Esophagus muscularis mucosa (tissue), 3 donors: ENCODE results near the gene FER.

Source experiments
- POLR2AphosphoS5 ChIP-seq, 2 donors: sonication (generic); formaldehyde crosslinking; IDR thresholded peaks; one replicate each; pipeline ENCODE4 v1.6.1; 2017; ENCODE audit warnings: antibody characterized with exemption in 2 of 2
- TF ChIP-seq, protein P1 (sequence below), 3 experiments: fragments of 200-600 bp in 2 of 3; fragments of 450-650 bp in 1 of 3; sonication (generic) in 2 of 3; IDR thresholded peaks; one replicate each; pipeline ENCODE4 v1.5.1; 2017 to 2019; ENCODE audit warnings: antibody characterized with exemption in 3 of 3, mild to moderate bottlenecking in 2 of 3, moderate library complexity in 1 of 3

DNA sequence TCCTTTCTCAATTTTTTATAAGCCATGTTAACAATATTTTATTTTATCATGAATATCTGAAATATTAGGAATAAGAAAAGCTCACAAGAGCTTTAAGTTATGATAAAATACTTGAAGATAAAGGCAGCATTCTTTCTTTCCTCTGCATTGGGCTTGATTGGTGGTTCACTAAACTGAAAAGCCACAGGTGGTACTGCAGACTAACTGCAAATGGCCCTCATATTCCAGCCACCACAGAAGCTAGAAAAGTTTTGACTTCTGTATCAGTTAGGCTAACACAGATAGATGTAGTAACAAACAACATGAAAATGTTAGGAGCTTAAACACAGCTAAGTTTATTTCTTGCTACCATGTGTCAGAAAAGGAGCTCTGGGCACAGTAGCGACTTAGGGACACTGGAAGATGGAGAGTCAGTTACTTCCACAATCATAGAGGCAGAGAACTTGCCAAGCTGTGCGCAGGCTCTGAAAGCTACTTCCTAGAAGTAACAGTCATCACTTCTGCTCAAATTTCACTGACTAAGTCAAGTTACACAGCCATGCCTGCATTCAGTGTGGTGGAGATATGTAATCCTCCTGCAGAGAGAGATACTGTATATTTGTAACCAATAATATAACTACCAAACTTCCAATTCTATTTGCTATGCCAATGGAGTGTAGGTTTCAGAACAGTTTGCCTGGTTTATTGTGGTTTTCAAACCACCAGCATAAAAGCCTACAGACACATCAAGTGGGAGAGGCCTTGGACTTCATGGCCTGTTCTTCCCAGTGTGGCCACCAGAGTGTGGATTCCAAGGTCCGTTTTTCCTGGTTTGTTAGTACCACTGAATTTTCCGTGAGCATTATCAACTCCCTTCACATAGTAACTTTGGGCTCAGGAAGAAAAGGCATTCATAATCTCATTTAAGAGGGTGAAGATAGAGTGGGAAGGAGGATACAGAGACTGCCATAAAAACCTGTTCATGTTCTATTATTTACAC, 393.8 kb downstream of the FER start:
- TF ChIP-seq, protein P1, sequence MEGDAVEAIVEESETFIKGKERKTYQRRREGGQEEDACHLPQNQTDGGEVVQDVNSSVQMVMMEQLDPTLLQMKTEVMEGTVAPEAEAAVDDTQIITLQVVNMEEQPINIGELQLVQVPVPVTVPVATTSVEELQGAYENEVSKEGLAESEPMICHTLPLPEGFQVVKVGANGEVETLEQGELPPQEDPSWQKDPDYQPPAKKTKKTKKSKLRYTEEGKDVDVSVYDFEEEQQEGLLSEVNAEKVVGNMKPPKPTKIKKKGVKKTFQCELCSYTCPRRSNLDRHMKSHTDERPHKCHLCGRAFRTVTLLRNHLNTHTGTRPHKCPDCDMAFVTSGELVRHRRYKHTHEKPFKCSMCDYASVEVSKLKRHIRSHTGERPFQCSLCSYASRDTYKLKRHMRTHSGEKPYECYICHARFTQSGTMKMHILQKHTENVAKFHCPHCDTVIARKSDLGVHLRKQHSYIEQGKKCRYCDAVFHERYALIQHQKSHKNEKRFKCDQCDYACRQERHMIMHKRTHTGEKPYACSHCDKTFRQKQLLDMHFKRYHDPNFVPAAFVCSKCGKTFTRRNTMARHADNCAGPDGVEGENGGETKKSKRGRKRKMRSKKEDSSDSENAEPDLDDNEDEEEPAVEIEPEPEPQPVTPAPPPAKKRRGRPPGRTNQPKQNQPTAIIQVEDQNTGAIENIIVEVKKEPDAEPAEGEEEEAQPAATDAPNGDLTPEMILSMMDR (IDR thresholded peaks at IDR 0.05): no peak
- no peak for TF ChIP-seq POLR2AphosphoS5 (IDR thresholded peaks at IDR 0.05)
